HG03571 (cell line): ENCODE results near the gene TARP.

Source experiments
- ATAC-seq: cut with Tn5 transposase; IDR thresholded peaks from one replicate; pipeline ENCODE4 v1.9.1; 2021; ENCODE audit not compliant: unreplicated experiment

Gene TARP

GRCh38 chr7:38222481-38223096 is 50.8 kb downstream of the TARP start:
- ATAC-seq, result peak; percentile 55

GRCh38 chr7:38220452-38220851 is 53.0 kb downstream of the TARP start:
- ATAC-seq, result no peak

GRCh38 chr7:38217672-38218071 is 55.8 kb downstream of the TARP start:
- no peak for ATAC-seq

- ATAC-seq, result peak; percentile 83
These were observed 57.4 kb downstream of the TARP start for GRCh38 chr7:38215735-38216670.

- no peak for ATAC-seq
These were observed 58.3 kb downstream of the TARP start for GRCh38 chr7:38215115-38215514.

GRCh38 chr7:38211940-38212339 is 61.5 kb downstream of the TARP start:
- no peak for ATAC-seq

- ATAC-seq, result no peak
These were observed 62.0 kb downstream of the TARP start for GRCh38 chr7:38211486-38211885.
